Measurements from ENCODE around the gene GMPPA. TPM values are rescaled to one million over a fixed set of nuclear protein-coding genes. Genes with fewer than 3 reads are reported as not detected.

GMPPA gene
- total and polyA plus RNA-seq, 9 of the 15 experiments (the other 6 are each of a cell fraction or from before 2014, with no cell fraction given), result 7.0 to 101 (median 66.7) TPM

DNA sequence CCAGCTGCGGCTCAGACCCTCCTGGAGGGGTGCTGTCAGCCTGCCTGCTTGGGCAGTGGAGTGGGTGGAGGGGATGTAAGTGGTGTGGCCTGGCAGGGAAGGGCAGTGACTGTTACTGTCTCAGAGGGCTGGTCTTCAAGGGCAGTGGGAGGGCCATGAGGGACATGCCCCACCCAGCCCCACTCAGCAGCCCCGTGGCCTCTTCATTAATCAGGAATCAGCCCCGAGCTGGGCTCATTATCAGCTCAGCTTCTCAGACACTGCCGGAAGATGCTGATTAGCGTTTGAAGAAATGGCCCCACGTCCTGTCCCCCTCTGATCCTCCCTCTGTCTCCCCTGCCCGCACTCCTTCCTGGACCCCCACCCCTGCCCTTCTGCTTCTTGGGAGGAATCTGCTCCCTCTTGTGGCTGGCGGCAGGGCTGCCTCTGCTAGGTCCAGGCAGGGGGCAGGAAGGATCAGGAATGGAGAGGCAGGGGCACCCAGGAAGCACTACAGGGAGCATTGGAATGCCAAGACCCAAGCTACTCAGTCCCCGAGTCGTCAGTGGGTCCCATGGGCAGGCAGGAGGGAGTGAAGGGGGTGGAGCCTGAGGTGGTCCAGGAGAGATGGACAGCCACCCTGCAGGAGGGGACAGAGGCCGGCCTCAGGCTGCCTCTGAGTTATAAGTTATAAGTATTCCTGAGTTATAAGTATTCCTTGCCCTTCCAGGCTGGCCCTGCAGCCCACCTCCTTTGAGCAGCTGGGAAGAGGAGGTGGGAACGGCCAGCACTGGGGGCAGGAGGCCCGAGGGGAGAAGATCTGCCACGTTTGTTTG lies 22.6 kb downstream of the GMPPA start (continued):
- TF ChIP-seq POLR3A (IDR thresholded peaks at IDR 0.05; ENCODE audit: borderline replicate concordance, extremely low read depth, insufficient read depth, insufficient read length), result no peak
- no peak for TF ChIP-seq FOXK1 (CRISPR knock-in tag; IDR thresholded peaks at IDR 0.05; ENCODE audit: borderline replicate concordance)
- TF ChIP-seq ZEB2 (IDR thresholded peaks at IDR 0.05), result peak; percentile 22; the same call in 1 of the 2 replicates
- no peak for TF ChIP-seq RBM34 (IDR thresholded peaks at IDR 0.05; ENCODE audit: borderline replicate concordance, insufficient read depth, low read length)
- TF ChIP-seq, protein P1, sequence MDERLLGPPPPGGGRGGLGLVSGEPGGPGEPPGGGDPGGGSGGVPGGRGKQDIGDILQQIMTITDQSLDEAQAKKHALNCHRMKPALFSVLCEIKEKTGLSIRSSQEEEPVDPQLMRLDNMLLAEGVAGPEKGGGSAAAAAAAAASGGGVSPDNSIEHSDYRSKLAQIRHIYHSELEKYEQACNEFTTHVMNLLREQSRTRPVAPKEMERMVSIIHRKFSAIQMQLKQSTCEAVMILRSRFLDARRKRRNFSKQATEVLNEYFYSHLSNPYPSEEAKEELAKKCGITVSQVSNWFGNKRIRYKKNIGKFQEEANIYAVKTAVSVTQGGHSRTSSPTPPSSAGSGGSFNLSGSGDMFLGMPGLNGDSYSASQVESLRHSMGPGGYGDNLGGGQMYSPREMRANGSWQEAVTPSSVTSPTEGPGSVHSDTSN (CRISPR knock-in tag; IDR thresholded peaks at IDR 0.05; ENCODE audit: low read depth), result no peak
- TF ChIP-seq, protein P1 (tag; conservative IDR thresholded peaks at IDR 0.05; ENCODE audit: low read depth), result peak; percentile 51
- peak; percentile 87 for TF ChIP-seq EP300 (IDR thresholded peaks at IDR 0.05; ENCODE audit: low read length)
- TF ChIP-seq TCF3 (CRISPR knock-in tag; IDR thresholded peaks at IDR 0.05), result peak; percentile 84
- TF ChIP-seq ZNF217 (CRISPR knock-in tag; IDR thresholded peaks at IDR 0.05), result no peak
- no peak for TF ChIP-seq NCOA4 (IDR thresholded peaks at IDR 0.05; ENCODE audit: partially characterized antibody)
- TF ChIP-seq ZNF77 (CRISPR knock-in tag; IDR thresholded peaks at IDR 0.05), result no peak
- TF ChIP-seq ZNF3 (CRISPR knock-in tag; IDR thresholded peaks at IDR 0.05), result no peak
- no peak for TF ChIP-seq NR2F6 (CRISPR knock-in tag; IDR thresholded peaks at IDR 0.05)
- TF ChIP-seq BRD4 (IDR thresholded peaks at IDR 0.05), result no peak
- no peak for TF ChIP-seq ZNF79 (CRISPR knock-in tag; IDR thresholded peaks at IDR 0.05; ENCODE audit: low read depth)
- peak; percentile 25; the same call in 1 of the 2 replicates for TF ChIP-seq ZNF24 (IDR thresholded peaks at IDR 0.05)
- TF ChIP-seq NCOA1 (IDR thresholded peaks at IDR 0.05; ENCODE audit: low read depth), result 0 out of 2 replicates have a peak, but pooled peaks have one; percentile 30
- no peak for TF ChIP-seq IRF2 (CRISPR knock-in tag; IDR thresholded peaks at IDR 0.05)
- TF ChIP-seq RAD21 (CRISPR knock-in tag; conservative IDR thresholded peaks at IDR 0.05 in 1 of 2, IDR thresholded peaks at IDR 0.05 in 1 of 2), result peak; percentile 67 to 73
- TF ChIP-seq BHLHE40 (IDR thresholded peaks at IDR 0.05; ENCODE audit: low read length), result no peak
- TF ChIP-seq MTA3 (IDR thresholded peaks at IDR 0.05; ENCODE audit: borderline replicate concordance), result 0 out of 2 replicates have a peak, but pooled peaks have one; percentile 49
- TF ChIP-seq MCM2 (IDR thresholded peaks at IDR 0.05; ENCODE audit: low read depth), result no peak
- TF ChIP-seq, protein P2, sequence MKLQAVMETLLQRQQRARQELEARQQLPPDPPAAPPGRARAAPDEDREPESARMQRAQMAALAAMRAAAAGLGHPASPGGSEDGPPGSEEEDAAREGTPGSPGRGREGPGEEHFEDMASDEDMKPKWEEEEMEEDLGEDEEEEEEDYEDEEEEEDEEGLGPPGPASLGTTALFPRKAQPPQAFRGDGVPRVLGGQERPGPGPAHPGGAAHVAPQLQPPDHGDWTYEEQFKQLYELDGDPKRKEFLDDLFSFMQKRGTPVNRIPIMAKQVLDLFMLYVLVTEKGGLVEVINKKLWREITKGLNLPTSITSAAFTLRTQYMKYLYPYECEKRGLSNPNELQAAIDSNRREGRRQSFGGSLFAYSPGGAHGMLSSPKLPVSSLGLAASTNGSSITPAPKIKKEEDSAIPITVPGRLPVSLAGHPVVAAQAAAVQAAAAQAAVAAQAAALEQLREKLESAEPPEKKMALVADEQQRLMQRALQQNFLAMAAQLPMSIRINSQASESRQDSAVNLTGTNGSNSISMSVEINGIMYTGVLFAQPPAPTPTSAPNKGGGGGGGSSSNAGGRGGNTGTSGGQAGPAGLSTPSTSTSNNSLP (IDR thresholded peaks at IDR 0.05; ENCODE audit: borderline replicate concordance, low read depth, low read length), result peak; percentile 83; the same call in 1 of the 2 replicates
- TF ChIP-seq, protein P3, sequence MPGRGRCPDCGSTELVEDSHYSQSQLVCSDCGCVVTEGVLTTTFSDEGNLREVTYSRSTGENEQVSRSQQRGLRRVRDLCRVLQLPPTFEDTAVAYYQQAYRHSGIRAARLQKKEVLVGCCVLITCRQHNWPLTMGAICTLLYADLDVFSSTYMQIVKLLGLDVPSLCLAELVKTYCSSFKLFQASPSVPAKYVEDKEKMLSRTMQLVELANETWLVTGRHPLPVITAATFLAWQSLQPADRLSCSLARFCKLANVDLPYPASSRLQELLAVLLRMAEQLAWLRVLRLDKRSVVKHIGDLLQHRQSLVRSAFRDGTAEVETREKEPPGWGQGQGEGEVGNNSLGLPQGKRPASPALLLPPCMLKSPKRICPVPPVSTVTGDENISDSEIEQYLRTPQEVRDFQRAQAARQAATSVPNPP (IDR thresholded peaks at IDR 0.05; ENCODE audit: borderline replicate concordance, insufficient read depth, insufficient read length), result no peak

Measured in K562 (cell line).